GM19397 (cell line): ENCODE data around the gene FAM227B.
"Not testable (repeated sequence)": the region's sequence is repeated elsewhere in the genome, so short reads cannot be mapped to it uniquely, and the experiment has no call there.

Source experiments
- ATAC-seq: cut with Tn5 transposase; IDR thresholded peaks from one replicate; pipeline ENCODE4 v1.9.1; 2021; ENCODE audit warnings: mild to moderate bottlenecking, moderate library complexity; ENCODE audit not compliant: unreplicated experiment

The FAM227B gene

GRCh38 chr15:49441816-49442215 is 178.8 kb downstream of the FAM227B start:
- ATAC-seq, result no peak

GRCh38 chr15:49441356-49441755 is 179.3 kb downstream of the FAM227B start:
- no peak for ATAC-seq

GRCh38 chr15:49439678-49440395 is 180.8 kb downstream of the FAM227B start:
- ATAC-seq, result no peak

- peak; percentile 85 for ATAC-seq
Observed at GRCh38 chr15:49438962-49439631, 181.5 kb downstream of the FAM227B start.

- ATAC-seq, result no peak
Observed at GRCh38 chr15:49436751-49437150, 183.9 kb downstream of the FAM227B start.

GRCh38 chr15:49435174-49435573 is 185.4 kb downstream of the FAM227B start:
- no peak for ATAC-seq

- ATAC-seq, result no peak
Observed at GRCh38 chr15:49430046-49430445, 190.6 kb downstream of the FAM227B start.

GRCh38 chr15:49428409-49429095 is 192.1 kb downstream of the FAM227B start:
- no peak for ATAC-seq

- ATAC-seq, result no peak
Observed at GRCh38 chr15:49427372-49427771, 193.2 kb downstream of the FAM227B start.

- ATAC-seq, result no peak
Observed at GRCh38 chr15:49424954-49425353, 195.7 kb downstream of the FAM227B start.

- no peak for ATAC-seq
Observed at GRCh38 chr15:49423901-49424550, 196.6 kb downstream of the FAM227B start.

- ATAC-seq, result no peak
Observed at GRCh38 chr15:49423021-49423420, 197.6 kb downstream of the FAM227B start, which contains the start of gene FGF7. TSS of gene FGF7 (plus strand) at chr15:49423242. CDS start at chr15:49424298, 1,056 bp downstream.

- ATAC-seq, result no peak
Observed at GRCh38 chr15:49421991-49422390, 198.6 kb downstream of the FAM227B start.

- no peak for ATAC-seq
Observed at GRCh38 chr15:49418811-49419210, 201.8 kb downstream of the FAM227B start.

GRCh38 chr15:49415638-49416037 is 205.0 kb downstream of the FAM227B start:
- ATAC-seq, result no peak

- no peak for ATAC-seq
Observed at GRCh38 chr15:49415149-49415548, 205.5 kb downstream of the FAM227B start.

GRCh38 chr15:49412797-49413196 is 207.8 kb downstream of the FAM227B start:
- ATAC-seq, result no peak

GRCh38 chr15:49410641-49411040 is 210.0 kb downstream of the FAM227B start:
- no peak for ATAC-seq

GRCh38 chr15:49406352-49407118 is 214.1 kb downstream of the FAM227B start:
- ATAC-seq, result no peak

GRCh38 chr15:49402515-49403296 is 217.9 kb downstream of the FAM227B start:
- not testable (repeated sequence) for ATAC-seq
